B cell (primary cell): Measurements from ENCODE around the gene BLVRB. TPM values are rescaled to one million over a fixed set of nuclear protein-coding genes. Genes with fewer than 3 reads are reported as not detected.

ENCODE experiments used
- ATAC-seq: fragments of 200-7000 bp; cut with Tn5 transposase; one replicate; pipeline ENCODE4 v1.10.0; 2021; ENCODE audit warnings: low read depth, mild to moderate bottlenecking, moderate number of reproducible peaks, moderate library complexity
- CTCF ChIA-PET: fragments of 350-600 bp; sonication (Branson Sonifier 250); formaldehyde crosslinking; loops from one replicate; lab custom pipeline; 2021; ENCODE audit warnings: antibody characterized with exemption, inconsistent platforms; lab: Charles Lee
- POLR2A ChIA-PET: fragments of 350-600 bp; sonication (Branson Sonifier 250); formaldehyde crosslinking; loops from one replicate; lab custom pipeline; 2021; ENCODE audit warnings: antibody characterized with exemption; lab: Charles Lee
- DNase-seq: peaks from one replicate; pipeline ENCODE4 v3.0.0; 2013
- H2AFZ ChIP-seq: 2 replicates; pipeline ENCODE4 v1.6.1; 2012; ENCODE audit warnings: mild to moderate bottlenecking, low read depth, low read length; ENCODE audit not compliant: insufficient read depth, poor library complexity, severe bottlenecking
- H3K27ac ChIP-seq, 2 donors: 1 replicate in 1 of 2; 2 replicates in 1 of 2; pipeline ENCODE4 v1.5.1; 2012 to 2013; ENCODE audit warnings: low read length in 2 of 2, mild to moderate bottlenecking in 2 of 2, moderate library complexity in 1 of 2
- H3K27me3 ChIP-seq, 4 experiments: fragments of 200-600 bp in 1 of 4; sonication (generic) in 1 of 4; replicated peaks in 1 of 4; 1 replicate in 2 of 4; 2 replicates in 2 of 4; pipeline versions ENCODE4 v1.6.1 to v1.7.0; 2013 to 2016; ENCODE audit warnings: low read length in 3 of 4, mild to moderate bottlenecking in 2 of 4, mixed read lengths in 1 of 4, moderate library complexity in 1 of 4; ENCODE audit not compliant: insufficient read depth in 4 of 4, control insufficient read depth in 3 of 4; ENCODE audit errors: control extremely low read depth in 1 of 4
- H3K36me3 ChIP-seq, 2 experiments: replicated peaks in 1 of 2; 1 replicate in 1 of 2; 2 replicates in 1 of 2; pipeline versions ENCODE4 v1.6.1 to v1.7.1; 2013; ENCODE audit warnings: low read length in 1 of 2; ENCODE audit not compliant: insufficient read depth in 2 of 2, control insufficient read depth in 1 of 2; ENCODE audit errors: control extremely low read depth in 1 of 2, extremely low read depth in 1 of 2
- H3K4me1 ChIP-seq, 2 donors: fragments of 200-600 bp in 1 of 2; sonication (generic) in 1 of 2; 1 replicate in 1 of 2; 2 replicates in 1 of 2; pipeline versions ENCODE4 v1.5.1 to v1.6.1; 2013 to 2017; ENCODE audit warnings: low read length in 2 of 2; ENCODE audit not compliant: control insufficient read depth in 2 of 2, insufficient read depth in 2 of 2
- H3K4me2 ChIP-seq: replicated peaks from 2 replicates; pipeline ENCODE3; 2012; ENCODE audit warnings: mild to moderate bottlenecking, low read depth, low read length; ENCODE audit not compliant: poor library complexity, severe bottlenecking
- H3K4me3 ChIP-seq, 5 experiments: fragments of 200-600 bp in 1 of 5; sonication (generic) in 1 of 5; 1 replicate in 3 of 5; 2 replicates in 2 of 5; pipeline versions ENCODE4 v1.5.1 to v1.7.0; 2011 to 2016; ENCODE audit warnings: low read length in 4 of 5, mild to moderate bottlenecking in 4 of 5, low read depth in 2 of 5, control low read depth in 1 of 5, moderate library complexity in 1 of 5; ENCODE audit not compliant: insufficient read depth in 1 of 5; ENCODE audit errors: control extremely low read depth in 1 of 5, extremely low read depth in 1 of 5
- H3K79me2 ChIP-seq: fragments of 200-600 bp; sonication (generic); one replicate; pipeline ENCODE4 v1.6.0; 2016; ENCODE audit warnings: low read length; ENCODE audit not compliant: control insufficient read depth, insufficient read depth
- H3K9ac ChIP-seq: fragments of 200-600 bp; sonication (generic); 2 replicates; pipeline ENCODE4 v1.6.1; 2017; ENCODE audit warnings: mild to moderate bottlenecking, low read length, moderate library complexity
- H3K9me3 ChIP-seq, 3 donors: one replicate each; pipeline versions ENCODE4 v1.6.1 to v1.7.1; 2013; ENCODE audit warnings: low read length in 2 of 3; ENCODE audit not compliant: control insufficient read depth in 2 of 3, insufficient read depth in 1 of 3; ENCODE audit errors: control extremely low read depth in 1 of 3
- H4K20me1 ChIP-seq: 2 replicates; pipeline ENCODE4 v1.6.0; 2012; ENCODE audit warnings: mild to moderate bottlenecking, low read length; ENCODE audit not compliant: insufficient read depth, control insufficient read depth, poor library complexity, severe bottlenecking
- H3K27ac Mint-ChIP-seq: one replicate; pipeline ENCODE4 v1.8.0; 2021; ENCODE audit warnings: mixed read lengths
- H3K27me3 Mint-ChIP-seq: one replicate; pipeline ENCODE4 v1.8.0; 2021; ENCODE audit warnings: mixed read lengths
- H3K4me1 Mint-ChIP-seq: one replicate; pipeline ENCODE4 v1.8.0; 2021; ENCODE audit warnings: mixed read lengths
- H3K4me3 Mint-ChIP-seq: one replicate; pipeline ENCODE4 v1.8.0; 2021; ENCODE audit warnings: mixed read lengths
- H3K9me3 Mint-ChIP-seq: one replicate; pipeline ENCODE4 v1.8.0; 2022; ENCODE audit warnings: mixed read lengths; ENCODE audit not compliant: insufficient read depth
- CTCF ChIP-seq: fragments of 200-600 bp; IDR thresholded peaks from one replicate; pipeline ENCODE4 v1.8.0; 2022; ENCODE audit warnings: antibody characterized with exemption, mild to moderate bottlenecking
- EZH2 ChIP-seq: IDR thresholded peaks from 2 replicates; pipeline ENCODE4 v1.6.1; 2012; ENCODE audit warnings: borderline replicate concordance, low read depth, mild to moderate bottlenecking, moderate library complexity, low read length; ENCODE audit not compliant: insufficient read depth, poor library complexity, severe bottlenecking
- WGBS: methylation state at CpG from one replicate; pipeline ENCODE4 v1.1.5; 2013; ENCODE audit warnings: missing lambda C conversion rate; ENCODE audit not compliant: insufficient coverage; 5-methylcytosine and 5-hydroxymethylcytosine counted together
- intact Hi-C: fragments of 100-400 bp; cut with micrococcal nuclease; formaldehyde crosslinking; loops from one replicate; pipeline ENCODE4 v1.10.0; 2022
- polyA plus RNA-seq: library from polyadenylated mRNA; depleted of rRNA; stranded (reverse); fragments of >200 nt; gene quantifications from 2 replicates; pipeline ENCODE4 v1.2.3, GENCODE V29; 2012
- total RNA-seq, 2 donors: library from RNA; stranded (reverse); fragments of 120-200 nt in 1 of 2; gene quantifications; 1 replicate in 1 of 2; 2 replicates in 1 of 2; pipeline versions ENCODE4 v1.2.3 to v1.2.4, GENCODE V29; 2013 to 2022

BLVRB gene
- total and polyA plus RNA-seq, 2 donors (not counting 1 experiment from before 2014, with no cell fraction given), result 14.2 to 23.2 TPM

GRCh38 chr19:40461669-40462221 is 3.8 kb downstream of the BLVRB start:
- Histone ChIP-seq H3K9me3 (peaks cover 0 to 9% (median 0%) of the 10 kb centered on the region in 3 donors), H3K9ac (no peak overlapping the region), H3K27ac (no peak overlapping the region), H3K4me3 (no peak overlapping the region), H3K4me2 (peak overlapping the region; percentile 54), H3K79me2 (no peaks in the 10 kb centered on the region), H4K20me1 (no peaks in the 10 kb centered on the region), H3K36me3 (no peaks in the 10 kb centered on the region), H2AFZ (peak overlapping the region; percentile 27), H3K27me3 (peaks cover 0 to 8% (median 0%) of the 10 kb centered on the region in 4 experiments), H3K4me1 (peaks cover 25 to 37% of the 10 kb centered on the region in 2 donors)
- ATAC-seq (no peak), DNase-seq (peak; percentile 53)
- no peaks in the 10 kb centered on the region for H3K9me3 Mint-ChIP-seq
- ChIA-PET POLR2A (interaction anchor here (0.6 to 1.2 kb wide), 3 partner anchors 14 to 231 kb away, joined by 3 to 5 read pairs (median 3); no protein-coding TSS in a partner anchor), CTCF (interaction anchor here (1.1 to 6.7 kb wide), 3 partner anchors 38 to 173 kb away, joined by 3 to 86 read pairs (median 5); partner anchors contain the start of gene SERTAD1)
- intact Hi-C loops, result no loop called here
- TF ChIP-seq EZH2 (no peak), CTCF (no peak)
- peak overlapping the region; percentile 47 for H3K27ac Mint-ChIP-seq
- peak overlapping the region; percentile 43 for H3K4me3 Mint-ChIP-seq
- WGBS, result 31% methylated on average over 7 of the region's 7 CpGs
- peaks cover 7% of the 10 kb centered on the region for H3K27me3 Mint-ChIP-seq
- H3K4me1 Mint-ChIP-seq, result peaks cover 41% of the 10 kb centered on the region

- peaks cover 15 to 23% of the 10 kb centered on the region in 2 donors for H3K4me1 ChIP-seq
- no peaks in the 10 kb centered on the region for H4K20me1 ChIP-seq
- no peak overlapping the region for H3K4me3 ChIP-seq
- H3K27me3 ChIP-seq, result no peaks in the 10 kb centered on the region
- peaks cover 0 to 5% (median 0%) of the 10 kb centered on the region in 3 donors for H3K9me3 ChIP-seq
- no peak overlapping the region for H3K4me3 Mint-ChIP-seq
- no peak overlapping the region for H3K4me2 ChIP-seq
- no peak overlapping the region for H3K27ac Mint-ChIP-seq
- ChIA-PET CTCF (no interaction called here), POLR2A (no interaction called here)
- H3K9ac ChIP-seq, result no peak overlapping the region
- H3K9me3 Mint-ChIP-seq, result no peaks in the 10 kb centered on the region
- H3K36me3 ChIP-seq, result no peaks in the 10 kb centered on the region
- DNase-seq, result no peak
- ATAC-seq, result no peak
- WGBS, result 92% methylated on average over 2 of the region's 3 CpGs
- H3K4me1 Mint-ChIP-seq, result peaks cover 25% of the 10 kb centered on the region
- H2AFZ ChIP-seq, result no peak overlapping the region
- H3K79me2 ChIP-seq, result no peaks in the 10 kb centered on the region
- intact Hi-C loops, result no loop called here
- H3K27me3 Mint-ChIP-seq, result no peaks in the 10 kb centered on the region
- H3K27ac ChIP-seq, result no peak overlapping the region
- TF ChIP-seq EZH2 (no peak), CTCF (no peak)
Observed at GRCh38 chr19:40460185-40460584, 5.4 kb downstream of the BLVRB start.
